ENCODE measurements around the gene TACC2. TPM values are rescaled to one million over a fixed set of nuclear protein-coding genes. Genes with fewer than 3 reads are reported as not detected.
A peak's percentile ranks its signal among the peaks of the same experiment; 100 is the strongest.

The TACC2 gene
- total RNA-seq, 1 donor from 2014 or later = 71.2 TPM

- TF ChIP-seq CTCF (conservative IDR thresholded peaks at IDR 0.05) = no peak
- peaks cover 6% of the 10 kb centered on the region for H3K4me1 Mint-ChIP-seq (ENCODE audit: unreplicated experiment)
- no peak for DNase-seq (ENCODE audit: extremely low spot score, unreplicated experiment)
- peaks cover 31% of the 10 kb centered on the region for H3K36me3 Mint-ChIP-seq
- no peak overlapping the region for H3K4me3 Mint-ChIP-seq
- no peak overlapping the region for H3K27ac Mint-ChIP-seq
- no peaks in the 10 kb centered on the region for H3K9me3 Mint-ChIP-seq
- H3K27me3 Mint-ChIP-seq = no peaks in the 10 kb centered on the region
These were observed 261.2 kb downstream of the TACC2 start for GRCh38 chr10:122249991-122250750.

GRCh38 chr10:122251459-122252255 lies 262.7 kb downstream of the TACC2 start:
- no peaks in the 10 kb centered on the region for H3K9me3 Mint-ChIP-seq
- no peak overlapping the region for H3K27ac Mint-ChIP-seq
- no peaks in the 10 kb centered on the region for H3K27me3 Mint-ChIP-seq
- no peak for TF ChIP-seq CTCF (conservative IDR thresholded peaks at IDR 0.05)
- DNase-seq (ENCODE audit: extremely low spot score, unreplicated experiment) = no peak
- peaks cover 5% of the 10 kb centered on the region for H3K4me1 Mint-ChIP-seq (ENCODE audit: unreplicated experiment)
- no peak overlapping the region for H3K4me3 Mint-ChIP-seq
- peaks cover 36% of the 10 kb centered on the region for H3K36me3 Mint-ChIP-seq

GRCh38 chr10:122252805-122253204 lies 263.8 kb downstream of the TACC2 start:
- TF ChIP-seq CTCF (conservative IDR thresholded peaks at IDR 0.05) = no peak
- Mint-ChIP-seq H3K4me1 (ENCODE audit: unreplicated experiment) (peaks cover 13% of the 10 kb centered on the region), H3K4me3 (no peak overlapping the region), H3K9me3 (no peaks in the 10 kb centered on the region), H3K27ac (no peak overlapping the region), H3K27me3 (no peaks in the 10 kb centered on the region), H3K36me3 (peaks cover 30% of the 10 kb centered on the region)
- DNase-seq (ENCODE audit: extremely low spot score, unreplicated experiment) = no peak

GRCh38 chr10:122253605-122254004 lies 264.6 kb downstream of the TACC2 start:
- Mint-ChIP-seq H3K27me3 (no peaks in the 10 kb centered on the region), H3K4me1 (ENCODE audit: unreplicated experiment) (peaks cover 15% of the 10 kb centered on the region), H3K27ac (peak overlapping the region; percentile 7), H3K36me3 (peaks cover 29% of the 10 kb centered on the region), H3K9me3 (no peaks in the 10 kb centered on the region), H3K4me3 (no peak overlapping the region)
- TF ChIP-seq CTCF (conservative IDR thresholded peaks at IDR 0.05) = no peak
- DNase-seq (ENCODE audit: extremely low spot score, unreplicated experiment) = no peak

GRCh38 chr10:122254831-122255230 lies 265.9 kb downstream of the TACC2 start:
- Mint-ChIP-seq H3K4me1 (ENCODE audit: unreplicated experiment) (peaks cover 21% of the 10 kb centered on the region), H3K9me3 (no peaks in the 10 kb centered on the region)
- DNase-seq (ENCODE audit: extremely low spot score, unreplicated experiment) = no peak

More at GRCh38 chr10:122254831-122255230, 265.9 kb downstream of the TACC2 start:
- Mint-ChIP-seq H3K27me3 (no peaks in the 10 kb centered on the region), H3K4me3 (no peak overlapping the region), H3K36me3 (peaks cover 24% of the 10 kb centered on the region), H3K27ac (no peak overlapping the region)
- TF ChIP-seq CTCF (conservative IDR thresholded peaks at IDR 0.05) = no peak
